NCI-H226 (cell line): ENCODE data around the gene ULBP3.
"Not testable (repeated sequence)": the region's sequence is repeated elsewhere in the genome, so short reads cannot be mapped to it uniquely, and the experiment has no call there.

Experiments used
- DNase-seq: peaks from one replicate; pipeline ENCODE4 v3.0.0-alpha.2; 2015

The ULBP3 gene

GRCh38 chr6:150038202-150039062 is 30.5 kb downstream of the ULBP3 start:
- no peak for DNase-seq

GRCh38 chr6:150037526-150038201 is 31.3 kb downstream of the ULBP3 start:
- no peak for DNase-seq

GRCh38 chr6:150036081-150036480 is 32.8 kb downstream of the ULBP3 start:
- DNase-seq = no peak

GRCh38 chr6:150033207-150033771 is 35.6 kb downstream of the ULBP3 start:
- no peak for DNase-seq

GRCh38 chr6:150032598-150032997 is 36.3 kb downstream of the ULBP3 start:
- DNase-seq = no peak

GRCh38 chr6:150030611-150031010 is 38.3 kb downstream of the ULBP3 start:
- DNase-seq = no peak

- DNase-seq = no peak
Observed at GRCh38 chr6:150029749-150030148, 39.2 kb downstream of the ULBP3 start.

- no peak for DNase-seq
Observed at GRCh38 chr6:150029276-150029675, 39.6 kb downstream of the ULBP3 start.

- DNase-seq = no peak
Observed at GRCh38 chr6:150028799-150029198, 40.1 kb downstream of the ULBP3 start.

GRCh38 chr6:150027806-150028565 is 40.9 kb downstream of the ULBP3 start:
- DNase-seq = no peak

GRCh38 chr6:150026976-150027805 is 41.7 kb downstream of the ULBP3 start:
- DNase-seq = no peak

GRCh38 chr6:150025201-150025917 is 43.6 kb downstream of the ULBP3 start, which contains the start of gene RAET1L:
RAET1L (minus strand) TSS chr6:150025532; CDS start chr6:150025471, 61 bp downstream.
- peak; percentile 65 for DNase-seq

GRCh38 chr6:150024646-150025155 is 44.2 kb downstream of the ULBP3 start:
- DNase-seq = no peak

GRCh38 chr6:150024021-150024420 is 44.9 kb downstream of the ULBP3 start:
- DNase-seq = not testable (repeated sequence)

- DNase-seq = not testable (repeated sequence)
Observed at GRCh38 chr6:150021870-150022269, 47.1 kb downstream of the ULBP3 start.

- DNase-seq = no peak
Observed at GRCh38 chr6:150018846-150019580, 49.9 kb downstream of the ULBP3 start.

- not testable (repeated sequence) for DNase-seq
Observed at GRCh38 chr6:150017186-150017521, 51.8 kb downstream of the ULBP3 start.

- peak; percentile 33 for DNase-seq
Observed at GRCh38 chr6:150016324-150017185, 52.4 kb downstream of the ULBP3 start.

- DNase-seq = not testable (repeated sequence)
Observed at GRCh38 chr6:150015281-150016001, 53.5 kb downstream of the ULBP3 start.
